ENCODE results near the gene MRPL45.

The MRPL45 gene

DNA sequence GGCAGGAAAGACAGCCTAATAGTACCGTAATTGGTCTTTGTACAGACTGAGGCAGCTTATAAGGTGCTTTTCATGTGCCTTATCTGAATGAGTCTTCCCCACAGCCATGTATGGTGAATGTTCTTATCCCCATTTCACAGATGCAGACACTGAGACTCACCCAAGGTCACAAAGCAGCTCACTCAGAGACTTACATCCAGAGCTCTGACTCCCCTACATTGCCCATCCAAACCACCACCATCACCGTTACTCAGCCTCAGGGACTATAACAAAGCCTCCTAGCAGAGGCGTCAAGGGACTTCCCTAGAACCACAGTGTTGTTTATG, 47.4 kb downstream of the MRPL45 start:
- Histone ChIP-seq H3K27ac (ENCODE audit: low read depth, low read length) (no peak overlapping the region), H3K9me3 (ENCODE audit: control insufficient read depth in 1 of 2, low read length in 2 of 2) (no peaks in the 10 kb centered on the region), H3K4me1 (ENCODE audit: control insufficient read depth in 1 of 2, insufficient read depth in 2 of 2, low read length in 2 of 2) (peaks cover 0 to 9% of the 10 kb centered on the region in 2 donors), H3K36me3 (ENCODE audit: control insufficient read depth in 1 of 2, insufficient read depth in 2 of 2, low read length in 2 of 2) (no peaks in the 10 kb centered on the region), H3K9ac (ENCODE audit: low read depth in 1 of 2, low read length in 2 of 2) (no peak overlapping the region), H3K4me3 (ENCODE audit: low read depth in 1 of 2, low read length in 2 of 2) (no peak overlapping the region), H3K27me3 (ENCODE audit: control insufficient read depth in 1 of 2, insufficient read depth in 2 of 2, low read length in 2 of 2) (peaks cover 4 to 8% of the 10 kb centered on the region in 2 donors)

DNA sequence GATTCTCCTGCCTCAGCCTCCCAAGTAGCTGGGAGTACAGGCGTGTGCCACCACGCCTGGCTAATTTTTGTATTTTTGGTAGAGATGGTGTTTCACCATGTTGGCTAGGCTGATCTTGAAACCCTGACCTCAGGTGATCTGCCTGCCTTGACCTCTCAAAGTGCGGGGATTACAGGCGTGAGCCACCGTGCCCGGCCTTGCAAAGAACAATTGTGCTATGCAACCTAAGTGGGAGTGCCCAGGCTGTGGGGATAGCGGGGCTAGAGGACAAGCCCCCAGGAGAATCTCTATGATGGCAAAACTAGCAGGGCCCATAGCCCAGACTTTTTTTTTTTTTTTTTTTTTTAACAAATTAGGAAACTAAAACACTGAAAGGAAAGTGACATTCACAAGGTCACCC, 48.8 kb downstream of the MRPL45 start:
- H3K9ac ChIP-seq (ENCODE audit: low read depth in 1 of 2, low read length in 2 of 2): no peak overlapping the region
- peaks cover 4 to 8% of the 10 kb centered on the region in 2 donors for H3K27me3 ChIP-seq (ENCODE audit: control insufficient read depth in 1 of 2, insufficient read depth in 2 of 2, low read length in 2 of 2)
- no peaks in the 10 kb centered on the region for H3K9me3 ChIP-seq (ENCODE audit: control insufficient read depth in 1 of 2, low read length in 2 of 2)
- H3K36me3 ChIP-seq (ENCODE audit: control insufficient read depth in 1 of 2, insufficient read depth in 2 of 2, low read length in 2 of 2): no peaks in the 10 kb centered on the region
- H3K4me1 ChIP-seq (ENCODE audit: control insufficient read depth in 1 of 2, insufficient read depth in 2 of 2, low read length in 2 of 2): peaks cover 0 to 9% of the 10 kb centered on the region in 2 donors
- no peak overlapping the region for H3K4me3 ChIP-seq (ENCODE audit: low read depth in 1 of 2, low read length in 2 of 2)
- H3K27ac ChIP-seq (ENCODE audit: low read depth, low read length): no peak overlapping the region

DNA sequence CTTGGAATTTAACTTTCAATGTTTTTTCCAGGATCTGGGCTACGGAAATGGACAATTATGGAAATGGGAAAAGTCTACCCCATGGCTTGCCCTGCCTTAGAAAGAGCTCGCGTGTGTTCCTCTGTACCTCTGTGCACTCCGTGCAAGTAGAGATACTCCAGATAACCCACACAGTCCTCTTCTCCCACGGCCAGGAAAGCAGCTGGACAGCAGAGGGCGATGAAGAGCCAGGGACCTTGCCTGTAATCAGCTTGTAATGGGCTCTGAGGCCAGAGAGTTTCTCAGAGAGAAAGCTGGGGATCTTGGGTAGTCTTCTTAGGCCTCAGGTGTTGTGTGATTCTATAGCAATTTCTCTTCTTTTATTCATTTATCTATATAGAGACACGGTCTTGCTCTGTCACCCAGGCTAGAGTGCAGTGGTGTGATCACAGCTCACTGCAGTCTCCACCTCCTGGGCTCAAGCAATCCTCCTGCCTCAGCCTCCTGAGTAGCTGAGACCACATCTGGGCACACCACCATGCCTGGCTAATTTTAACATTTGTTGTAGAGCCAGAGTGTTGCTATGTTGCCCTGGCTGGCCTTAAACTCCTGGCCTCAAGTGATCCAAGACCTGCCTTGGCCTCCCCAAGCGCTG, 52.2 kb downstream of the MRPL45 start:
- Histone ChIP-seq H3K27me3 (ENCODE audit: control insufficient read depth in 1 of 2, insufficient read depth in 2 of 2, low read length in 2 of 2) (peaks cover 2 to 3% of the 10 kb centered on the region in 2 donors), H3K4me3 (ENCODE audit: low read depth in 1 of 2, low read length in 2 of 2) (no peak overlapping the region), H3K36me3 (ENCODE audit: control insufficient read depth in 1 of 2, insufficient read depth in 2 of 2, low read length in 2 of 2) (no peaks in the 10 kb centered on the region), H3K9me3 (ENCODE audit: control insufficient read depth in 1 of 2, low read length in 2 of 2) (no peaks in the 10 kb centered on the region), H3K27ac (ENCODE audit: low read depth, low read length) (no peak overlapping the region), H3K9ac (ENCODE audit: low read depth in 1 of 2, low read length in 2 of 2) (no peak overlapping the region), H3K4me1 (ENCODE audit: control insufficient read depth in 1 of 2, insufficient read depth in 2 of 2, low read length in 2 of 2) (peaks cover 12 to 21% of the 10 kb centered on the region in 2 donors)

DNA sequence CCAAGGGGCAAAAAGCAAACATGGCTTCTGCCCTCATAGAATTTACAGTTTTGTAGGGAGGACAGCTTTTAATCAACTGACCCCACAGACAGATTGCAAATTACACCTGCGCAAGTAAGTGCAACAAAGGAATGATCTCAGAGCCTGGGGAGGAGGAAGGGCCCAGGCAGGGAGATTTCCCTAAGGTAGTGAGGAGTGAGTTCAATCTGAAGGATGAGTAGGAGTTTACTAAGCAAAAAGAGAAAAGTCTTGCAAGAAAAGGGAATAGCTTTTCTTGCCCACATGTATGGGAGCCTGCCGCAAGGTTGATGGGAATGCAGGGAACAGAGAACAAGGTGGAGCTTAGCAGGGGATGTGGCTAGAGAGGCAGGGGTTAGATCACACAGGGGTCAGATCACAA, 53.1 kb downstream of the MRPL45 start:
- no peaks in the 10 kb centered on the region for H3K36me3 ChIP-seq (ENCODE audit: control insufficient read depth in 1 of 2, insufficient read depth in 2 of 2, low read length in 2 of 2)
- no peak overlapping the region for H3K9ac ChIP-seq (ENCODE audit: low read depth in 1 of 2, low read length in 2 of 2)
- H3K27ac ChIP-seq (ENCODE audit: low read depth, low read length): no peak overlapping the region

DNA sequence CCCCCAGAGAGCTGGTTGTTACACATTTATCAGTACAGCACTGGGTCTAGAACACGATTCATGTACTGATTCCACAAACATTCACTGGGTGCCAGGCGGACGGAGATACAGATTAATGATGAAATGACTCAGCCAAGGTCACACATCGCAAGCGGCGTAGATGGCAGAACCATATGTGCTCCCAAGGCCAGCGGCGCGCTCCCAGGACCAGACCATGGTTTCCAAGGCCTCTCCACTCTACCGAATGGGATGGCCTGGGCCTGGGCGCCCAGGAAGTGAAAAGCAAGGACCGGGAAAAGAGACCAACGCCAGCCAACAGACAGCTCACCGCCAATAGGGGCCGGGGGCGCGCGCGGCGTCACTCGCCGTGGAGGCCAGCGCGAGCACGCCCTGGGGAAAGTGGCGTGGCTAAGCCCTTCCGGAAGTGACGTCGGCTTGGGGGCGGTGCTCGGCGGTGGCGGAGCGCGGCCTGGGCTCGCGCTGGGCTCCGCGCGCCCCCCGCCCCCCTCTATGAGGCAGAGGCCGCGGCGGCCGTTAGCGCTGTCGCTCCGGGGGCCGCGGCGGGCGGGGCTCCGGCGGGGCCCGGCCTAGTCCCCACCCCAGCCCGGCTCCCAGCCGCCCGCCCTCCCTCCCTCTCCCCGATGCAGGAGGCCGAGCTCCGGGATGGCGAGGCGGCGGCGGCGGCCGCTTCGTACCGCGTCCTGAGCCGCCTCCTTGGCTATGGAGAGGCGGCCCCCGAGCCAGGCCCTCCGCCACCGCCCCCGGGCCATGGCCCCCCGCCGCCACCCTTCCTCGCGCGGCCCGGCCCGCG, 54.6 kb downstream of the MRPL45 start, which contains the start of gene SOCS7:
Gene SOCS7 (plus strand): TSS at position 433 of the 811 bp plus-strand sequence. CDS start 209 bp downstream, at position 642.
- H3K9ac ChIP-seq (ENCODE audit: low read depth in 1 of 2, low read length in 2 of 2): peak within 1 kb of the TSS; percentile 70 to 81
- H3K36me3 ChIP-seq (ENCODE audit: control insufficient read depth in 1 of 2, insufficient read depth in 2 of 2, low read length in 2 of 2): no peaks in the 10 kb centered on the region
- peak within 1 kb of the TSS; percentile 68 for H3K27ac ChIP-seq (ENCODE audit: low read depth, low read length)
- no peaks in the 10 kb centered on the region for H3K27me3 ChIP-seq (ENCODE audit: control insufficient read depth in 1 of 2, insufficient read depth in 2 of 2, low read length in 2 of 2)
- H3K4me3 ChIP-seq (ENCODE audit: low read depth in 1 of 2, low read length in 2 of 2): peak within 1 kb of the TSS; percentile 78 to 84
- H3K4me1 ChIP-seq (ENCODE audit: control insufficient read depth in 1 of 2, insufficient read depth in 2 of 2, low read length in 2 of 2): peaks cover 15 to 29% of the 10 kb centered on the region in 2 donors
- no peaks in the 10 kb centered on the region for H3K9me3 ChIP-seq (ENCODE audit: control insufficient read depth in 1 of 2, low read length in 2 of 2)

More for the DNA sequence above, 53.1 kb downstream of the MRPL45 start:
- Histone ChIP-seq H3K4me1 (ENCODE audit: control insufficient read depth in 1 of 2, insufficient read depth in 2 of 2, low read length in 2 of 2) (peaks cover 12 to 29% of the 10 kb centered on the region in 2 donors), H3K9me3 (ENCODE audit: control insufficient read depth in 1 of 2, low read length in 2 of 2) (no peaks in the 10 kb centered on the region), H3K4me3 (ENCODE audit: low read depth in 1 of 2, low read length in 2 of 2) (no peak overlapping the region), H3K27me3 (ENCODE audit: control insufficient read depth in 1 of 2, insufficient read depth in 2 of 2, low read length in 2 of 2) (no peaks in the 10 kb centered on the region)

DNA sequence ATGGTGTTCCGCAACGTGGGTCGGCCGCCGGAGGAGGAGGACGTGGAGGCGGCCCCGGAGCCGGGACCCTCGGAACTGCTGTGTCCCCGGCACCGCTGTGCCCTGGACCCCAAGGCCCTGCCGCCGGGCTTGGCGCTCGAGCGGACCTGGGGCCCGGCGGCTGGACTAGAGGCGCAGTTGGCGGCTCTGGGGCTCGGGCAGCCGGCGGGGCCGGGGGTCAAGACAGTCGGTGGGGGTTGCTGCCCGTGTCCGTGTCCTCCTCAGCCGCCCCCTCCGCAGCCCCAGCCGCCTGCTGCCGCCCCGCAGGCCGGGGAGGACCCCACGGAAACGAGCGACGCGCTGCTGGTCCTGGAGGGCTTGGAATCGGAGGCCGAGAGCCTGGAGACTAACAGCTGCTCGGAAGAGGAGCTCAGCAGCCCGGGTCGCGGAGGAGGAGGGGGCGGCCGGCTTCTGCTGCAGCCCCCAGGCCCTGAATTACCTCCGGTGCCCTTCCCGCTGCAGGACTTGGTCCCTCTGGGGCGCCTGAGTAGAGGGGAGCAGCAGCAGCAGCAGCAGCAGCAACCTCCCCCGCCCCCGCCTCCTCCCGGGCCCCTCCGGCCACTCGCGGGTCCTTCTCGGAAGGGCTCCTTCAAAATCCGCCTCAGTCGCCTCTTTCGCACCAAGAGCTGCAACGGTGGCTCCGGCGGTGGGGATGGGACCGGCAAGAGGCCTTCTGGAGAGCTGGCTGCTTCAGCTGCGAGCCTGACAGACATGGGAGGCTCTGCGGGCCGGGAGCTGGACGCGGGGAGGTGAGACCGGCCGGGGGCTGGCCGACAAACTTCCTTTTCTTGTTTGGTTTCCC, 55.5 kb downstream of the MRPL45 start:
- H3K4me1 ChIP-seq (ENCODE audit: control insufficient read depth in 1 of 2, insufficient read depth in 2 of 2, low read length in 2 of 2): peaks cover 15 to 37% of the 10 kb centered on the region in 2 donors
- no peaks in the 10 kb centered on the region for H3K27me3 ChIP-seq (ENCODE audit: control insufficient read depth in 1 of 2, insufficient read depth in 2 of 2, low read length in 2 of 2)

DNA sequence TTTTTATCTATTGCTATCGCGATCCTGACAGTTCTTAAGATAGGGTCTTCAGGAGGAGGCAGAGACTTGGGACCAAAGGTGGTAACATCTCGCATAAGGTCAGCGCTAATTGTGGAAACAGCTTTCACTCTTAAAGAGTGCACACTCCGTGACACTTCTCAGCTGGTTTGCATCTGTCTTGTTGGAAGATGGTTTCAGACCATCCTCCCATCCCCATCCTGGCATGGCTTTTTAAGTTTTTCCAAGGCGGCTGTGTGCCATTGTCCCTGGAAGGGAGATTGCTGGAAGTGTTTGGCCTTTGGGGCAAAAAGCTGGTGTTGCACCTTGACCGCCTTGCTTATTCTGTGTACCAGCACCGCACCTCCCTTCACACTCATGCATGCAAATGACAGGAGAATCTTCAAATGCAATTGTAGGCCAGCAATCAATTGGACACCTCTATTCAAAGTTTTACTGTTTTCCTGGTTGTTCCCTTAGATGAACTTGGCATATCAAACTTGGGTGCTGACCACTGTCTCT, 56.2 kb downstream of the MRPL45 start:
- Histone ChIP-seq H3K36me3 (ENCODE audit: control insufficient read depth in 1 of 2, insufficient read depth in 2 of 2, low read length in 2 of 2) (no peaks in the 10 kb centered on the region), H3K27ac (ENCODE audit: low read depth, low read length) (no peak overlapping the region), H3K9ac (ENCODE audit: low read depth in 1 of 2, low read length in 2 of 2) (peak overlapping the region; percentile 48 to 75), H3K9me3 (ENCODE audit: control insufficient read depth in 1 of 2, low read length in 2 of 2) (no peaks in the 10 kb centered on the region), H3K4me1 (ENCODE audit: control insufficient read depth in 1 of 2, insufficient read depth in 2 of 2, low read length in 2 of 2) (peaks cover 15 to 42% of the 10 kb centered on the region in 2 donors), H3K27me3 (ENCODE audit: control insufficient read depth in 1 of 2, insufficient read depth in 2 of 2, low read length in 2 of 2) (no peaks in the 10 kb centered on the region), H3K4me3 (ENCODE audit: low read depth in 1 of 2, low read length in 2 of 2) (peak overlapping the region; percentile 70 to 73)

More for the DNA sequence above, 55.5 kb downstream of the MRPL45 start:
- no peaks in the 10 kb centered on the region for H3K9me3 ChIP-seq (ENCODE audit: control insufficient read depth in 1 of 2, low read length in 2 of 2)
- no peak overlapping the region for H3K27ac ChIP-seq (ENCODE audit: low read depth, low read length)
- H3K9ac ChIP-seq (ENCODE audit: low read depth in 1 of 2, low read length in 2 of 2): peak overlapping the region; percentile 48 to 75
- H3K4me3 ChIP-seq (ENCODE audit: low read depth in 1 of 2, low read length in 2 of 2): peak overlapping the region; percentile 70 to 73
- no peaks in the 10 kb centered on the region for H3K36me3 ChIP-seq (ENCODE audit: control insufficient read depth in 1 of 2, insufficient read depth in 2 of 2, low read length in 2 of 2)

DNA sequence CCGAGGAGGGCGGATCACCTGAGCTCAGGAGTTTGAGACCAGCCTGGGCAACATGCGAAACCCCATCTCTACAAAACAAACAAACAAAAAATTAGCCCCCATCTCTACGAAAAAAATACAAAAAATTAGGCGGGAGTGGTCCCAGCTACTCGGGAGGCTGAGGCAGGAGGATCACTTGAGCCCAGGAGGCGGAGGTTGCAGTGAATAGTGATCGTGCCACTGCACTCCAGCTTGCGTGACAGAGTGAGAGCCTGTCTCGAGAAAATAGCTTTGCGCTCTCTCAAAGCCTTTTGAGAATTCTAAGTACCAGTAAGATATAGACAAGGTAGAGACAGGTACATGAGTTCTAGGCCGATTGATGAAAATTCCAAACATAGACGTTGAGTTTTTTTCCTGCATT, 56.7 kb downstream of the MRPL45 start:
- Histone ChIP-seq H3K27ac (ENCODE audit: low read depth, low read length) (no peak overlapping the region), H3K36me3 (ENCODE audit: control insufficient read depth in 1 of 2, insufficient read depth in 2 of 2, low read length in 2 of 2) (no peaks in the 10 kb centered on the region), H3K9me3 (ENCODE audit: control insufficient read depth in 1 of 2, low read length in 2 of 2) (no peaks in the 10 kb centered on the region), H3K27me3 (ENCODE audit: control insufficient read depth in 1 of 2, insufficient read depth in 2 of 2, low read length in 2 of 2) (no peaks in the 10 kb centered on the region), H3K4me3 (ENCODE audit: low read depth in 1 of 2, low read length in 2 of 2) (no peak overlapping the region), H3K4me1 (ENCODE audit: control insufficient read depth in 1 of 2, insufficient read depth in 2 of 2, low read length in 2 of 2) (peaks cover 15 to 42% of the 10 kb centered on the region in 2 donors), H3K9ac (ENCODE audit: low read depth in 1 of 2, low read length in 2 of 2) (no peak overlapping the region)

DNA sequence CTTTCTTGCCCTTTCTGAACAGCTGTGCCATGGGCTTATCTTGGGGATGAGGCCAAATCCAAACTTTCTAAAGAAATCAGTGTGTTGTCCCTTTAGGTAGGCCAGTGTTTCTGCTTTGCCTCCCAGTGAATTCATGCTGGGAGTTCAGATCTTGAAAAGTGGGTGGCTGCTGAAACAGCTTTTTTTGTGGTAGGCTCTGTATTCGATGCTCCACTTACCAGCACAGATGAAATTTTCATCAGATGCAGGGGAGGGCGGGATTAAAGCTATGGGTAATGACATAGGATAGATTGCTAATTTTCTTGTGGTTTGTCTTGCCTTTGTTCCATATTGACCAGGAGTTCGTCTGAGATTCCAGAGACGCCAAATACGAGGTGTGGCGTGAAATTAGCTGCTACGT, 57.5 kb downstream of the MRPL45 start:
- Histone ChIP-seq H3K9ac (ENCODE audit: low read depth in 1 of 2, low read length in 2 of 2) (no peak overlapping the region), H3K27ac (ENCODE audit: low read depth, low read length) (no peak overlapping the region)

More for the DNA sequence above, 57.5 kb downstream of the MRPL45 start:
- Histone ChIP-seq H3K36me3 (ENCODE audit: control insufficient read depth in 1 of 2, insufficient read depth in 2 of 2, low read length in 2 of 2) (no peaks in the 10 kb centered on the region), H3K9me3 (ENCODE audit: control insufficient read depth in 1 of 2, low read length in 2 of 2) (no peaks in the 10 kb centered on the region), H3K4me3 (ENCODE audit: low read depth in 1 of 2, low read length in 2 of 2) (no peak overlapping the region), H3K27me3 (ENCODE audit: control insufficient read depth in 1 of 2, insufficient read depth in 2 of 2, low read length in 2 of 2) (no peaks in the 10 kb centered on the region), H3K4me1 (ENCODE audit: control insufficient read depth in 1 of 2, insufficient read depth in 2 of 2, low read length in 2 of 2) (peaks cover 15 to 42% of the 10 kb centered on the region in 2 donors)

Measured in duodenal mucosa (tissue), 2 donors.